ENCODE data around the gene CST4. TPM values are rescaled to one million over a fixed set of nuclear protein-coding genes. Genes with fewer than 3 reads are reported as not detected.
"Not testable (repeated sequence)": the region's sequence is repeated elsewhere in the genome, so short reads cannot be mapped to it uniquely, and the experiment has no call there.

The CST4 gene
- total and polyA plus RNA-seq, 2 donors (not counting 1 experiment from before 2014, with no cell fraction given), result not detected

DNA sequence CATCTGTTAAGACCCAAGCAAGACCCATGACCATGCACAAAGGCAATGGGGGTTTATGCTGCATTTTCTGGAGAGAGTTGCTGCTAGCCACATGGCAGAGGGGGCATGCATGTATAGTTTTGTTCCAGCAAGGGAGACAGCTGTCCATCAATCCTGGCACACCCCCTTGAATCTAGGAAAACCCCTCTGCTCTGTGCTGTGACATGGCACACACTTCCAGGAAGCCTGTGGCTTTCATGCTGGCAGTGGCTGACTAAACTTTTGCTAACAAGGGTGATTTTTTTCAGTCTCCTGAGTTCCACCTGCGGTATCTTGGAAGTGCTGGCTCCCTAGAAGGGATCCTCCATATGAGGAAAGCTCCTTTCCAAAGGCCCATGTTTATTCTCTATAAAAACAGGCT, 9.1 kb upstream of the CST4 start:
- no peaks in the 10 kb centered on the region for H3K9me3 Mint-ChIP-seq (ENCODE audit: insufficient read depth)
- intact Hi-C loops (cut with micrococcal nuclease), result no loop called here
- CTCF ChIA-PET, result no interaction called here

DNA sequence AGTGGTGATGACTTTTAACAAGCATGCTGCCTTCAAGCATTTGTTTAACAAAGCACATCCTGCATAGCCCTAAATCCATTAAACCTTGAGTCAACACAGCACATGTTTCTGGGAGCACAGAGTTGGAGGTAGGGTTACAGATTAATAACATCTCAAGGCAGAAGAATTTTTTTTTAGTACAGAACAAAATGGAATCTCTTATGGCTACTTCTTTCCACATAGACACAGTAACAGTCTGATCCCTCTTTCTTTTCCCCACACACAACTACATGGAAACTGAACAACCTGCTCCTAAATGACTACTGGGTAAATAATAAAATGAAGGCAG, 6.2 kb upstream of the CST4 start:
- not testable (repeated sequence) for H3K4me1 ChIP-seq (ENCODE audit: control insufficient read depth in 2 of 2, insufficient read depth in 2 of 2, low read length in 2 of 2); H3K27ac Mint-ChIP-seq; ATAC-seq (ENCODE audit: low read depth)

More for the DNA sequence above, 9.1 kb upstream of the CST4 start:
- no peak overlapping the region for H2AFZ ChIP-seq (ENCODE audit: insufficient read depth, low read depth, low read length, poor library complexity, severe bottlenecking)
- no peaks in the 10 kb centered on the region for H3K36me3 ChIP-seq (replicated peaks in 1 of 2; ENCODE audit: control extremely low read depth in 1 of 2, control insufficient read depth in 1 of 2, extremely low read depth in 1 of 2, insufficient read depth in 2 of 2, low read length in 1 of 2)
- H3K79me2 ChIP-seq (ENCODE audit: control insufficient read depth, insufficient read depth, low read length), result no peaks in the 10 kb centered on the region
- Mint-ChIP-seq H3K4me3 (no peak overlapping the region), H3K27me3 (peaks cover 3% of the 10 kb centered on the region), H3K4me1 (no peaks in the 10 kb centered on the region), H3K27ac (no peak overlapping the region)
- ATAC-seq (ENCODE audit: low read depth) (no peak), DNase-seq (no peak)
- H3K27ac ChIP-seq (ENCODE audit: low read length in 2 of 2), result no peak overlapping the region
- WGBS (ENCODE audit: insufficient coverage), result no CpG with 5 or more reads among the region's 1 CpG
- H3K4me3 ChIP-seq (ENCODE audit: control extremely low read depth in 1 of 5, extremely low read depth in 1 of 5, insufficient read depth in 1 of 5, low read depth in 2 of 5, low read length in 4 of 5), result no peak overlapping the region
- H3K4me1 ChIP-seq (ENCODE audit: control insufficient read depth in 2 of 2, insufficient read depth in 2 of 2, low read length in 2 of 2), result no peaks in the 10 kb centered on the region
- H4K20me1 ChIP-seq (ENCODE audit: control insufficient read depth, insufficient read depth, low read length, poor library complexity, severe bottlenecking), result no peaks in the 10 kb centered on the region
- H3K27me3 ChIP-seq (replicated peaks in 1 of 4; ENCODE audit: control extremely low read depth in 1 of 4, control insufficient read depth in 3 of 4, insufficient read depth in 4 of 4, low read length in 3 of 4), result no peaks in the 10 kb centered on the region
- POLR2A ChIA-PET, result no interaction called here
- no peak overlapping the region for H3K4me2 ChIP-seq (replicated peaks; ENCODE audit: low read depth, low read length, poor library complexity, severe bottlenecking)
- no peak overlapping the region for H3K9ac ChIP-seq (ENCODE audit: low read length)
- H3K9me3 ChIP-seq (ENCODE audit: control extremely low read depth in 1 of 3, control insufficient read depth in 2 of 3, insufficient read depth in 1 of 3, low read length in 2 of 3), result no peaks in the 10 kb centered on the region
- no peak for TF ChIP-seq EZH2 (IDR thresholded peaks at IDR 0.05; ENCODE audit: borderline replicate concordance, insufficient read depth, low read depth, low read length, poor library complexity, severe bottlenecking)
- TF ChIP-seq, protein P1, sequence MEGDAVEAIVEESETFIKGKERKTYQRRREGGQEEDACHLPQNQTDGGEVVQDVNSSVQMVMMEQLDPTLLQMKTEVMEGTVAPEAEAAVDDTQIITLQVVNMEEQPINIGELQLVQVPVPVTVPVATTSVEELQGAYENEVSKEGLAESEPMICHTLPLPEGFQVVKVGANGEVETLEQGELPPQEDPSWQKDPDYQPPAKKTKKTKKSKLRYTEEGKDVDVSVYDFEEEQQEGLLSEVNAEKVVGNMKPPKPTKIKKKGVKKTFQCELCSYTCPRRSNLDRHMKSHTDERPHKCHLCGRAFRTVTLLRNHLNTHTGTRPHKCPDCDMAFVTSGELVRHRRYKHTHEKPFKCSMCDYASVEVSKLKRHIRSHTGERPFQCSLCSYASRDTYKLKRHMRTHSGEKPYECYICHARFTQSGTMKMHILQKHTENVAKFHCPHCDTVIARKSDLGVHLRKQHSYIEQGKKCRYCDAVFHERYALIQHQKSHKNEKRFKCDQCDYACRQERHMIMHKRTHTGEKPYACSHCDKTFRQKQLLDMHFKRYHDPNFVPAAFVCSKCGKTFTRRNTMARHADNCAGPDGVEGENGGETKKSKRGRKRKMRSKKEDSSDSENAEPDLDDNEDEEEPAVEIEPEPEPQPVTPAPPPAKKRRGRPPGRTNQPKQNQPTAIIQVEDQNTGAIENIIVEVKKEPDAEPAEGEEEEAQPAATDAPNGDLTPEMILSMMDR (IDR thresholded peaks at IDR 0.05), result no peak

DNA sequence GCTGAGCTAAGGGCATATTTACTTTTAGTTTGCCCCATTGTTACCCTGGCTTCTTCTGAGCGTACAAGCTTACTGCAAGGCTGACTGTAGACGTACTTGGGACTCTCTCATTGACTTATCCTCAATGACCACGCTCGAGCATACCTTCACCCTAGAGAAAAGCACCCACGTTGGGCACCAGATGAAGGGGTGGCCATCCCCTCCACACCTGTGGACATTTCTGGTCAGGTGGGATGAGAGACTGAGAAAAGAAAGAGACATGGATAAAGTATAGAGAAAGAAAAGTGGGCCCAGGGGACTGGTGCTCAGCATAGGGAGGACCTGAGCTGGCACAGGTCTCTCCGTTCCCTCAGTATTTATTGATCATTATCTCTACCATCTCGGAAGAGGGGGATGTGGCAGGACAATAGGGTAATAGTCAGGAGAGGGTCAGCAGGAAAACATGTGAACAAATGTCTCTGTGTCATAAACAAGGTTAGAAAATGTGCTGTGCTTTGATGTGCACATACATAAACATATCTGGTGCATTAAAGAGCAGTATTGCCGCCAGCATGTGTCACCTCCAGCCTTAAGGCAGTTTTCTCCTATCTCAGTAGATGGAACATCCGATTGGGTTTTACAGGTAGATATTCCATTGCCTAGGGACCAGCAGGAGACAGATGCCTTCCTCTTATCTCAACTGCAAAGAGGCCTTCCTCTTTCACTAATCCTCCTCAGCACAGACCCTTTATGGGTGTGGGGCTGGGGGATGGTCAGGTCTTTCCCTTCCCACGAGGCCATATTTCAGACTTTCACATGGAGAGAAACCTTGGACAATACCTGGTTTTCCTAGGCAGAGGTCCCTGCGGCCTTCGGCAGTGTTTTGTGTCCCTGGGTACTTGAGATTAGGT, 5.6 kb upstream of the CST4 start:
- H3K27ac Mint-ChIP-seq; CTCF ChIA-PET; ATAC-seq (ENCODE audit: low read depth); H4K20me1 ChIP-seq (ENCODE audit: control insufficient read depth, insufficient read depth, low read length, poor library complexity, severe bottlenecking); POLR2A ChIA-PET; H3K4me2 ChIP-seq (replicated peaks; ENCODE audit: low read depth, low read length, poor library complexity, severe bottlenecking); H3K9ac ChIP-seq (ENCODE audit: low read length); H3K4me3 Mint-ChIP-seq; H3K9me3 ChIP-seq (ENCODE audit: control extremely low read depth in 1 of 3, control insufficient read depth in 2 of 3, insufficient read depth in 1 of 3, low read length in 2 of 3); intact Hi-C loops (cut with micrococcal nuclease); H3K4me1 Mint-ChIP-seq; H3K4me1 ChIP-seq (ENCODE audit: control insufficient read depth in 2 of 2, insufficient read depth in 2 of 2, low read length in 2 of 2); H3K27me3 Mint-ChIP-seq; H2AFZ ChIP-seq (ENCODE audit: insufficient read depth, low read depth, low read length, poor library complexity, severe bottlenecking); H3K4me3 ChIP-seq (ENCODE audit: control extremely low read depth in 1 of 5, extremely low read depth in 1 of 5, insufficient read depth in 1 of 5, low read depth in 2 of 5, low read length in 4 of 5); H3K27me3 ChIP-seq (replicated peaks in 1 of 4; ENCODE audit: control extremely low read depth in 1 of 4, control insufficient read depth in 3 of 4, insufficient read depth in 4 of 4, low read length in 3 of 4); DNase-seq; H3K9me3 Mint-ChIP-seq (ENCODE audit: insufficient read depth); H3K36me3 ChIP-seq (replicated peaks in 1 of 2; ENCODE audit: control extremely low read depth in 1 of 2, control insufficient read depth in 1 of 2, extremely low read depth in 1 of 2, insufficient read depth in 2 of 2, low read length in 1 of 2); H3K27ac ChIP-seq (ENCODE audit: low read length in 2 of 2); H3K79me2 ChIP-seq (ENCODE audit: control insufficient read depth, insufficient read depth, low read length): not testable (repeated sequence)
- WGBS (ENCODE audit: insufficient coverage), result 94% methylated on average over 2 of the region's 12 CpGs

More for the DNA sequence above, 6.2 kb upstream of the CST4 start:
- H3K4me3 Mint-ChIP-seq; intact Hi-C loops (cut with micrococcal nuclease); H3K9me3 ChIP-seq (ENCODE audit: control extremely low read depth in 1 of 3, control insufficient read depth in 2 of 3, insufficient read depth in 1 of 3, low read length in 2 of 3); H3K4me3 ChIP-seq (ENCODE audit: control extremely low read depth in 1 of 5, extremely low read depth in 1 of 5, insufficient read depth in 1 of 5, low read depth in 2 of 5, low read length in 4 of 5); H3K36me3 ChIP-seq (replicated peaks in 1 of 2; ENCODE audit: control extremely low read depth in 1 of 2, control insufficient read depth in 1 of 2, extremely low read depth in 1 of 2, insufficient read depth in 2 of 2, low read length in 1 of 2); H3K79me2 ChIP-seq (ENCODE audit: control insufficient read depth, insufficient read depth, low read length); DNase-seq; H3K4me2 ChIP-seq (replicated peaks; ENCODE audit: low read depth, low read length, poor library complexity, severe bottlenecking); H3K9me3 Mint-ChIP-seq (ENCODE audit: insufficient read depth); H3K27me3 ChIP-seq (replicated peaks in 1 of 4; ENCODE audit: control extremely low read depth in 1 of 4, control insufficient read depth in 3 of 4, insufficient read depth in 4 of 4, low read length in 3 of 4); H3K27ac ChIP-seq (ENCODE audit: low read length in 2 of 2); CTCF ChIA-PET; H3K27me3 Mint-ChIP-seq; POLR2A ChIA-PET; H4K20me1 ChIP-seq (ENCODE audit: control insufficient read depth, insufficient read depth, low read length, poor library complexity, severe bottlenecking); H3K9ac ChIP-seq (ENCODE audit: low read length); H3K4me1 Mint-ChIP-seq; H2AFZ ChIP-seq (ENCODE audit: insufficient read depth, low read depth, low read length, poor library complexity, severe bottlenecking): not testable (repeated sequence)
